ENCODE results near the gene ZMPSTE24.

The ZMPSTE24 gene

DNA sequence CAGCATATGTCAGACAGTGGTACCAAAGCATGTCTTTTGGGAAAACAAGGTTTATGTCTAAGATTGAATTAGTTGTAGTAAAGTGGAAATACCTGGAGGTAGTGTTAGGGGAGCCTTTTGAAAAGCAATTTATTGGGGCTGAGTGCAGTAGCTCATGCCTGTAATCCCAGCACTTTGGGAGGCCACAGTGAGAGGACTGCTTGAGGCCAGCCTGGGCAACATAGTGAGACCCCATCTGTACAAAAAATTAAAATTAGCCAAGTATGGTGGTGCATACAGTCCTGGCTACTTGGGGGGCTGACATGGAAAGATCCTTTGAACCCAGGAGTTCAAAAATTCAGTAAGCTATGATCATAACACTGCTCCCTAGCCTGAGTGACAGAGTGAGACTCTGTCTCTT, 7.3 kb downstream of the ZMPSTE24 start:
- DNase-seq: no peak

DNA sequence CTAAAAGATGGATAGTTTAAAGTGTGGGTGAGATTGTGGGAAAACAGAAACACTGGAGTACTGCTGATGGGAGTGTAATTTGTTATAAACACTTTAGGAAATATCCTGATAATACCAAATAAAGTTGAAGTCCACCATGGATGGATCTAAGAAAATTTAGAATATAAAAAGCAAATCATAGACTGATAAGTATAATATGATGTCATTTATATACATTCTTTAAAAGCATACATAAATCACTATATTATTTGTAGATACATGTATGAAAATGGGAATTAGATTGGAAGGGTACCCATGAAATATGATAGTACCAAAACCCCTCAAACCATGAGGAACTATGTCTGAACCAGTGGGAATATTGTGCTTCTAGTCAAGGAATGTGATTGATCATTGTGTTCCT, 7.9 kb downstream of the ZMPSTE24 start:
- DNase-seq: no peak

DNA sequence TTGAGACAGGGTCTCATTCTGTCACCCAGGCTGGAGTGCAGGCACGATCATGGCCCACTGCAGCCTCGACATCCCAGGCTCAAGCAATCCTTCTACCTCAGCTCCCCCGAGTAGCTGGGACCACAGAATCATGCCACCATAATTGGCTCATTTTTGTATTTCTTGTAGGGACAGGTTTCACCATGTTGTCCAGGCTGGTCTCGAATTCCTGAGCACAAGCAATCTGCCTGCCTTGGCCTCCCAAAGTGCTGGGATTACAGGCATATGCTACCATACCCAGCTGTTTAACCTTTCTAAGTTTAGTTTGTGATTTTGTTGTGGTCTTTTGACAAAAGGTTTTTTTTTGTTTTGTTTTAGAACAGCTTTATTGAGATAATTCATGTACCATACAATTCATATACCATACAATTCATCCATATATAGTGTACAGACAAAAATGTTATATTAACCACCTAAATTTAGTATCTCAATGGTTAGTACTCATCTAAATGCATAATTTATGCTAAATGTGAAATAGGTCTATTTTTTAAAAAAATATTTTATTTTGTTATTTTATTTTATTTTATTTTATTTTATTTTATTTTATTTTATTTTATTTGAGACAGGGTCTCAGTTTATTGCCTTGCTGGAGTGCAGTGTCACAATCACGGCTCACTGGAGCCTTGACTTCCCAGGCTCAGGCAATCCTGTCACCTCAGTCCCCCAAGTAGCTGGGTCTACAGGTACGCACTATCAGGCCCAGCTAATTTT, 8.9 kb downstream of the ZMPSTE24 start:
- DNase-seq: no peak

DNA sequence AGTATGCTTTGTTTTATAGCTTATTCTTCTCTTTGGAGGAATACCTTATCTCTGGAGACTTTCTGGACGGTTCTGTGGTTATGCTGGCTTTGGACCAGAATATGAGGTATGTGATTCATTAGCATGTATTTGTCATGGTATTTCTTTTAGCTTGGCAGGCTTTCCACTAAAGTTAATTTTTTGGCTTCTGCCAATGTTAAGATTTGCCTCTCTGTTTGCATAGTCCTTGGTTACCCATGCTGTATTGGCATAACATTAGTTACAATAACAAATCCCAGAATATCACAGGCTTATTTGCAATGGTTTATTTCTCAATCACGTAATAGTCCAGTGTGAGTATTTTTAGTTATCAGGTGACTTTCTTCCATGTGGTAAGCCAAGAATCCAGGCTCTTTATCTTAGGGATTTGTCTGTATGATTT, 9.7 kb downstream of the ZMPSTE24 start:
- no peak for DNase-seq

DNA sequence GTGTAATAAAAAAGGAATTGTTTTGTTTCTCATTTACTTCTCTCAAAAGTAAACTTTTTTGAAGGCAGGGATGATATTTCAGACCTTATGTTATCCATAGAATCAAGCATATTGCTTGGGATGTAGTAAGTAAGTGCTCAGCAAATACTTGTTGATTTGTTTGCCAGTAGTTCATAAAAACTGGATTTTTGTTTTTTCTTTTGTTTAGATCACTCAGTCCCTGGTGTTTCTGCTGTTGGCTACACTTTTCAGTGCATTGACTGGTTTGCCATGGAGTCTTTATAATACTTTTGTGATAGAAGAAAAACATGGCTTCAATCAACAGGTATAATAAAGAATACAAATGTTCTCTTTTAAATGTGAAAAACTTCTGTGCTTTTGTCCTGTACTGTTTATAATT, 10.2 kb downstream of the ZMPSTE24 start:
- no peak for DNase-seq

DNA sequence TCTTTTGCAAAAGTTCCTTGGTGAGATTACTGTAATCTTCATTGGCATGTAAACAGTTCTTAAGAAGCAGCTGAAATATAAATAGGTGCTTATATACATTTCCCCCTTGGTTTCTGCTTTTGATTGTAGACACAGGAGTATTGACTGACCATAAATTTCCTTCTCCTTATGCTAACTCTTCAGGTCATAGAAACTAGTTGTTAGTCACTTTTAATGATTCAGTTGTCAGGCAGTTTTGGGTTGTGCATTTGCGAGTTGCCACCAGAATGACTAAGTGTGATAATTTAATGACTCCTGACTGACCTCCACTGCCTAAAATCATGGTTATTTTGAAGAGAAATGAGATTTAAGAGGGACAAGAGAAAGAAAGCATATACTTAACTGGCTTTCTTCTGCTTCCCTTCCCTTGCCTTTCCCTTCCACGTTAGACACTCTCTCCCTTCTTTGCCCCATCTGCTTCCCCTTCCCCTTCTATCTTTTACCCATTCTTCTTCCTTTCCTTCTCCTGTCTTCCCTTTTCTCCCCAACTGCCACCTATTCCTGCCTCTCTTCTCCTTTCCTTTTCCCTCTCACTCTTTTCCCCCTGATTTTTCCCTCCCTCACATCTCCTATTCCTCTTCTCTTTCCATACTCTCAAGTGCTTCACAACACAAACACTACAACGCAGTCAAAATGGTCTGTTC, 12.3 kb downstream of the ZMPSTE24 start:
- no peak for DNase-seq

DNA sequence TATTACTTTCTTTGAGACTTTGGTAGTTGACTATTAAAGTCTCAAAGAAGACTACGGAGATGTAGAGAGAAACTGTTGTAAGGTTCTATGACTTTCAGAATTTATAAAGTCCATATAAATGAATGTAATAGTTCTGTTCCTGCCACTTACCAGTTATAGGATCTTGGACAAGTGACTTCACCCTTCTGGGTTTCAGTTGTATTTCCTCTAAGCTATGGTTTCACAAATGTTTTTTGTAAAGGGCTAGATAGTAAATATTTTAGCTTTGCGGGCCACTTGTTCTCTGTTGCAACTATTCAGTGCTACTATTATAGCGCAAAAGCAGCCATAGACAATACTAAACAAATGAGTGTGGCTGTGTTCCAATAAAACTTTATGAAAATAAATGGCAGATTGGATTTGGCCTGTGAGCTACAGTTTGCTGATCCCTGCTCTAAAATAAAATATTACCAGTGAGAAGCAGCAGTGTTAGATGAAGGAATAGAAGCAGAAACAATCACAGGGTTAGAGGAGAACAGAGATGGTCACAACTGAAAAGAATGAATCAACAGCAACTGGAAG, 14.7 kb downstream of the ZMPSTE24 start:
- DNase-seq: no peak

DNA sequence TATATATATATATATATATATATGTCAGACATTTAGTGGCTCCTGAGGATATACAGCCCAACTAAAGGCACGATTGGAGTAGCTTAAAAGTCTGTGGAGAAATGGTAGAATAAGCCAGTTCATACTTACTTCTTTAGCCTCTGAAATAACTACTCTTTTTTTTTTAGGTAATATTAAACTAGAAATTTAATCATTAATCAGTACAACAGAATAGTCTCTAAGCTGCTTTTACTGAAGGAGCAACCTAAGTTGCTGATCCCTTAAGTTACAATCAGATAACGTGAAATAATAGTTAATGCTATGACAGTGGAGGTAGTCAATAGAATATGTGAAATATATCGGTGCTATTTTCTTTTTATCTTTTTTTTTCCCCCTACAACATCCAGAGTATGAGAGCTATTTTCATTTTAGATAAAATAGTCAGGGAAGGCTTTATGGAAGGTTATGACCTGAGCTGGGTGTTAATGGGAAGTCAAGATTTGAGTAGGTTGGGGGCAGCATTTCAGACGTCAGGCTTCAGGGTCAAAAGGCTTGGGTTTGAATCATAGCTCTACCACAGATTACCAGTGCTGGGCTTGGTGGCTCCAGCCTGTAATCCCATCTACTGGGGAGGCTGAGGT, 15.6 kb downstream of the ZMPSTE24 start:
- no peak for DNase-seq

DNA sequence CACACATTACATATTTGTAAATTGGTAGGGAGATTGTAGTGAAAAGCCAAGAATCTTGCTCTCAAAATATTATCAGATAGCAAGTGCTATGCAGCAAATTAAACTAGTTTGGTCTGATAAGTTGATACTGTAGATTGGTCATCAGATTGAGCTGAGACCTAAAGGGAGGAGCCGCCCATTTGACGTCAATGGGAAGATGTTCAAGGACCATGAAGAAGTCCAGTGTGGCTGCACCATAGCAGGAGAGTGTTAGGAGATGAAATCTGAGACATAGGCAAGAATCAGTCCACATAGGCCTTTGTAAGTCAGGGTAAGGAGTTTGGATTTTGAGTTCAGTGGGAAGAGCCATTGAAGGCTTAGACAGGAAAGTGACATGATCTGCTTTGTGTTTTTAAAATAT, 16.3 kb downstream of the ZMPSTE24 start:
- no peak for DNase-seq

DNA sequence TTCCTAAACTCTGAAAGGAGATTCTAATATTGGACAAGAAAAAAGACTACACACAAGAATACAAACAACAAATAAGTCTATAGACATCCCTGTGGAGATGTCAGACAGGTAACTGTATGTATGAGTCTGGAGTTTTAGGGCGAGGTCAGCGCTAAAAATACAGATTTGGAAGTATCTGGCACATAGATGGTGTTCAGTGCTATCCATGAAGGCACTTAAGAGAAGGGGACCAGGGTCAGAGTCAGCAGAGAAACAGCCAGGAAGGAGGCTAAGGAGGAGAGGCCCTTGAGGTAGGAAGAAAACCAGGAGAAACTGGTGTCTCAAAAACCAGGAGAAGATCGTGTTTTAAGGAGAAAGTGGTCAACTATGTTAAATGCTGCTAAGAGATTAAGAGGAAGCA, 18.1 kb downstream of the ZMPSTE24 start:
- no peak for DNase-seq

DNA sequence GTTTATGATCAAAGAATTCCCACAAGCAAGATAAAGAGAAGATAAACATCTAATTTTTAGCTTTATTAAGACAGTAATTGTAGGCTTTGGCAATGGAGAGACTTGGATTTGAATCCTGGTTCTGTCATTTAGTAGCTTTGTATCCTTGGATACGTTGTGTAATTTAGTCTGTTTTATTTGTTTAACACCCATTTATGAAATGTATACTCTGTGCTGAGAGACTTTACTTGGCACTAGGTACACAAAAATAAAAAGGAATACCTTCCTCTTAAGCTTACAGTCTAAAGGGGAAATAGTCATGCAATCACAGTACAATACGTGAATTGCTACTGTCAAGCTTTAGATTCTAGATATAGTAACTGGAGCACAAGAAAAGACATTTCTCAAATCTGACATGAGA, 23.8 kb downstream of the ZMPSTE24 start:
- DNase-seq: no peak

DNA sequence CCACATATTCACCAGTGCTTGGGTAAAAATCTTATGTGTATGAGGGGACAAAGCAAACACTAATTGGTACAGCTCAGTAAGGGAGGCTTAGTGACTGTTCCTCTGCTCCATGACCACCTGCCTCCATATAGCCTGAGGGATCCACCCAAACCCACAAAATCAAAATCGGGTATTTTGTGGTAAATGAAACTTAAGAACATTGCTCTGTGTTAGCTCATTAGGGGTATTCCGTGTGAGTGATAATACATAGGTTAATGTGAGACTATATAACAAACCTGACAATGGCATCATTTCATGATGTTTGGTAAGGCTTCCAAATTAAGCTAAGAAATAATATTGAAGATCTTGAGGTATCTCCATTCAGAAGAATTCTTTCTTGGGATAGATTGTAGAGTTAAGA, 33.3 kb downstream of the ZMPSTE24 start:
- no peak for DNase-seq

DNA sequence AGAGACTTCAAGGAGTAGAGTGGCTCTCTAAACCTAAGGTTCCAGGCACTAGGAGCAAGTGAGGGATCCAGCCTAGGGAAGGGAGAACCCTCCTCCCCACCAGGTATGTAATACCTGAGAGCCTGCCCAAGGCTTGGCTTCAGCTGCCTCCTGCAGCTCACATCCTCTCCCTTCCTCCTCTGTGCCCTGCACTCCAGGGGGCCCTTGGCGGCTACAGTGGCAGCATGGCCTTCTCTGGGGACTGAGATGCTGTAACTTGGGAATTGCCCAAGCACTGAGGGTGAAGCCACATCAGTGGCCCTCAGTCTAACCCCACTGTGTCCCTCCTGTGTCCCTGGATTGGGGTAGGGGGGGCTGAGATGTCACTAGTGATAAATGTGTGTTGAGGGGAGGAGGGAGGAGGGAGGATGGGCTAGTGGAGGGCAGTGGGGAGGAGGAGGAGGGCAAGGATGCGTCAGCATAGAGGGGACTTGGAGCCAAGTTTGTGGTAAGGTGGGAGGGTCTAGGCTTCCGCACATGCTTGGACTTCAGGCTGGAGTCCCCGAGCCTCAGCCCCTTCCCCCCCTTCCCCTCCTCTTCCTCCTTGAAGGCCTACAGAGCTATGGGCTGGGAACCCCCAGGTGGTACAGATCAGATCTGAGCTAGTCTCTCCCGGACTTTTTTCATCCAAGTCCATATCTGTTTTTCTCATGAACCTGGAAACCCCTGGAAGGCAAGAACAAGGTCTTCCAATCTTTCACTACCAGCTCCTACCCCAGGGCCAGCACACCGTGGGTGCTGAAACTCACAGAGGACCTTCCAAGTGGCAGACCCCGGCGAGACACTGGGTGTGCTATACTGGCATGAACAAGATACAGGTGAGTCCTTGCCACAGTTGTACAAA, 41.6 kb downstream of the ZMPSTE24 start:
- no peak for DNase-seq

DNA sequence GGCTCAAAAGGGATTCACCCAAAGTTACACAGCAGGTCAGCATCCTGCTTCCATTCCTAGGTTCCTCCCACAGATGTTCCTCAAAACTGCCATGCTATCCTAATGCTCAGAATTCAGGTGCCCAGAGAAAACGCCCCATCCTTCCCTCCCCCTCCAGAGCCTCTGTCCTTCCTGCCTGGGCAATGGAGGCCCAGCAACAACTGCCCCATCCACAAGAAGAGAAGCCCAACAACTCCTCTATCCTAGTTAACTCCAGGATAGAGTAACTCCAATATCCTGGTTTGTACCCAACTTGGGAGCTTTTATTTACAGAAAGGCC, 42.2 kb downstream of the ZMPSTE24 start:
- DNase-seq: no peak

DNA sequence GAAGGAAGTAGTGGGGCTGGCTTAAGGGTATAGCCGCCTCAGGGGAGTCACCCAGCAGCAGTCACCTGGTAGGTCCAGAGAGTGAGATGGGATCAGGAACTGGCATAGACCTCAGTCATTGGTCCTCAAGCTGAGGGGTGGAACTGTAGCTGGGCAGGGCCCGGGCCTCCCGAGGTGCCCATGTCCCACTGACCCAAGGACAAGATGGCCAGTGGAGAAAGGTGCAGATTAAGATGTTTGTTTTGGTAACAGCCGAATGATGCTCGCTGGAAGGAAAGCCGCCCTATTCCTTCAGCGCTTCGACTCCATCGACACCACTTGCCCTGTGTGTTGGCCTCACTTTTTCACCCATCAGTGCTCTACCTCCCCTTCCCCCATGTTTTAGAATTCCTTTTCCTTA, 42.6 kb downstream of the ZMPSTE24 start:
- DNase-seq: no peak

DNA sequence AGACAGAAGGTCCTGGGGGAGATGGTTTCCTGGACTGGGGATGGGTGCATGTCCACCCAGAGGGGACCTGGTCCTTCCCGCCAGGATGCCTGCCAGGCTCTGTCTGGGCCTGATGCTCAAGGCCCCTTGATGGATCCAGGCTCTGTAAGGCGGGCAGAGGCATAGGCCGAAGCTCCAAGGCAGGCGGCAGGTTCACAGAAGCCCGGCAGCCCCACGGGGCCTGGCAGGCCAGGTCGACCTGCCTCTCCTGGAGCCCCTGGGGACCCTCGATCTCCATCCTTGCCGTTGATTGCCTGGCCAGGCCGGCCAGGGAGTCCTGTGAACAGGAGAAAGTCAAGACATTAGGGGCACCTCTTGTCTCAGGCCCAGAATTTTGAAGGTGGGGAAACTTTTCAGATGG, 43.0 kb downstream of the ZMPSTE24 start:
- no peak for DNase-seq

DNA sequence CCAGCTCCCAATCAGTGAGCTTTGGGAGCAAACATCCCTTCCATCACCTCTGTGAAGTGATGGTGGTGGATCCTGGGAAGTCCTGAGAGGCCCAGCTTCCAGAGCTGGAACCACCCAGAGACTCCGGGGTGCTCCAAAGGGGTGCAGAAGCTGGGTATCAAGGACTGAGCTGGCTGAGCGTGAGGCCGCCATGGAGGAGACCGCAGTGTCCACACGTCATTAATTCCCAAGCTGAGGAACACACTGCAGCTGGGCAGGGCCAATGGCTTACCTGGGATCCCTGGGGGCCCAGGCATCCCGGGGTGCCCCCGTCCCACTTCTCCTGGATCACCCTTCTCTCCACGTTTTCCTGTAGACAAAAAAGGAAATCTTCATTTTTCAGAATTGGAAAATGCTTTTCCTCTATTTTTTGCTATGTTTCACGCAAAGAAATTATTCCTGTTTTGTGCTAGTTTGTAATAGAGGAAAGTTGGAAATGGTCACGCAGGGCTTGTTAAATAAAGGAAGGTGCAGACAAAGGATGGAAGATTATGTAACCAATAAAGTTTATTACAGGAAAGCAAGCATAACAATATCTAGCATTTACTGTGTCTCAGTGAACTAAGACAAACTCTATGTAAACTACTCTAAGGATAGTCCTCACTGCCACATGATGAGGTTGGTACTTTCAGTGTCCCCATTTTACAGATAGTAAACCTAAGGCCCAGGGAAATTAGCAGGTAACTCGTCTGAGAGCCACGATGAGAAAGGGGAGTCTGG, 43.7 kb downstream of the ZMPSTE24 start:
- DNase-seq: no peak

DNA sequence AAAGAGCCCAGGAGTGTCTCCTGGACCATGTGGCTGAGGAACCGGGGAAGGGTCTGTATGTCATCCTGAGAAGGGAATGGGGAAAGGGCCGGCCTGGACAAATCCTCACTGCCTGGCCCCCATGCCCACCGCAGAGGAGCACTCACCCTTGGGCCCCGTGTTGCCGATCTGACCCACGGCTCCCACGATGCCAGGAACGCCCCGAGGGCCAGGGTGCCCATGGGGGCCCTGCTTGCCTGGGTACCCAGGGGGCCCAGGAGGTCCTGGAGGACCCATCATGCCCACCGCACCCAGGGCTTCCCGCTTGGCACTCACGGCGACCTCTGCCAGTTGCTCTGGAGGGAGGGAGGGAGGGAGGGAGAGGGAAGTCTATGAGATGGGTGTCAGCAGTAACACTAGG, 44.4 kb downstream of the ZMPSTE24 start:
- DNase-seq: no peak

DNA sequence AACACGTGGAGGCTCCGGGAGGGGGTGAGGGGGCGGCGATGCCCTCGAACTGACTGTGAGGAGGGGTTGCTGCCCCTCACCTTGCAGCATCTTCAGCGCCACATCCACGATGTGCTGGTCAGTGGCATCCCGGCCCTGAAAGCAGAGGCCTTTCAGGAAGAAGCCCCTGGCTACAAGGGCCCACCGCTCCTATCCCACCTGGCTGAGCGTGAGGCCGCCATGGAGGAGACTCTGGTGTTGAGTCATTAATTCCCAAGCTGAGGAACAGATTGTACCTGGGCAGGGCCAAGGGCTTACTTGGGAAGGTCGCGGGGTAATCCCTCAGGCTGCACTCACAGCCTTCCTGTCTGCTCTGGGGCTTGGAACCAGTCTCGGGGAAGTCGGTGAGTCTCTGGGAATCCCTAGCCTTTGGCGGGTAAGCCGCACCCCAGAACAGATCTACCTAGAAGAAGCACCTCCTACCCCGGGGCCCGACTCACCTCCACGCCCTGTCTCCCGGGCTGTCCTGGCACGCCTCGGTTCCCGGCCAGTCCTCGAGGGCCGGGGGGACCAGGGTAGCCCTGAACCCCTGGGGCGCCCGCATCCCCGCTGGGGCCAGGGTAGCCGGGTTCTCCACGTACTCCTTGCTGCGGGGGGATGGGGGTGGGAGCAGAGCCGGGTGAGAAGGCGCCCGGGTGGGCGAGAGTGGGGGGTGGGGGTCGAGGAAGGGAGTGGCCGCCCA, 45.2 kb downstream of the ZMPSTE24 start:
- DNase-seq: no peak

DNA sequence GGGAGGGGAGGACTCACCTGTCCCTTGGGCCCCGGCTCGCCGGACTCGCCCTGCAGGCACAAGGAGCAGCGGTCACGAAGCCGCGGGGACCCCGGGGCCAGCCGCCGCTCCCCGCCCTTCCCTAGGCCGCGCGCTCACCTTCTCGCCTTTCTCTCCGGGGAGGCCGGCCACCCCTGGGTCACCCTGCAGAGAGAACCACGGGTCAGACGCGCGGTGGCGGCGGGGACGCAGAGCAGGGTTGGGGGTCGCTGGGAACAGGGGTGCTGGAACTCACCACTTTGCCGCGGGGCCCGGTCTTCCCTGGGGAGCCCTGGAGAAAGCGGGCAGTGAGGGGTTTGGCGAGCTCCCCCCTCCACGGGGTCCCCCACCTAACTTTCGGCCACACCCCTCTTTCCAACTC, 45.8 kb downstream of the ZMPSTE24 start:
- DNase-seq: no peak

DNA sequence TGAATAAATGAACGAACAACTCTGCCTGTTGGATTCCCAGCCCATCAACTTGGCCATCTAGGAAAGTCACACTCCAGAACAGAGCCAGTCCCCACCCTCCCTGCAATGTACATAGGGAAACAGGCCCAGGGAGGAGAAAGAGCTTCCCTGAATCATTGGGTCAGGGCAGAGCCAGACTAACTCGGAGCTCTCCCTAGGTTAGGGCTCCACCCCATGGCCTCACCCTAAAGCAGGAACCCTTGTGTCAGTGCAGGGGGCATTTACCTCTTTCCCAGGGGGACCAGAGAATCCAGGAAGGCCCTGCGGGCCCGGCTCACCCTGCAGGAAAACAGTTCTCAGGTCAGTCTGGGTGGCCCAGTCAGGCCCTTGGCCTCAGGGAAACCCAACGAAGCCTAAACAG, 47.4 kb downstream of the ZMPSTE24 start:
- DNase-seq: no peak

DNA sequence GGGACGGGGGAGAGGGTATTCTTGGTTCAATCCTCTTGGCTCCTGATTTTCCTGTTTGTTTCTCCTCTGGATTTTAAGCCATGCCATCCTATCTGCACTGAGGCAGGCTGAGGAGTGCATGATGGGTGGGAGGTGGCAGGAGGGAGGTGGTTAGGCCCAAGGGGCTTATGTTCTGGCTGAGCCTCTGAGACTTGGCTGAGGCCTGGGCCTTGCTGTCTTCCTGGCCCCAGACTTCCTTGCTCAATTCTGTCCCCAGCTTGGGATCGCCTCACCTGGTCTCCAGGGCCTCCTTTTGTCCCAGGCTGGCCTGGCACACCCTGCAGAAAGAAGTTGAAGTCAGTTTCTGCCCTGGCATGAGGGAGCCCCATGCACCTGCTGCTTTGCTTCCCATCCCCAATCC, 47.8 kb downstream of the ZMPSTE24 start:
- DNase-seq: no peak

Data from RPMI8226 (cell line).